ENCODE measurements around the gene FAM13B.
"Not testable (repeated sequence)": the region's sequence is repeated elsewhere in the genome, so short reads cannot be mapped to it uniquely, and the experiment has no call there.

Gene FAM13B

GRCh38 chr5:138025285-138025684 lies 7.6 kb downstream of the FAM13B start:
- TF ChIP-seq ZNF274 (IDR thresholded peaks at IDR 0.05; ENCODE audit: low read depth, low read length), result no peak
- no peak overlapping the region for H3K4me3 ChIP-seq (ENCODE audit: low read length)

- H3K4me3 ChIP-seq (ENCODE audit: low read length), result no peak overlapping the region
- TF ChIP-seq ZNF274 (IDR thresholded peaks at IDR 0.05; ENCODE audit: low read depth, low read length), result no peak
Measured at GRCh38 chr5:138024117-138024516, 8.8 kb downstream of the FAM13B start.

GRCh38 chr5:138022912-138023311 lies 10.0 kb downstream of the FAM13B start:
- H3K4me3 ChIP-seq (ENCODE audit: low read length), result no peak overlapping the region; the same call in 1 of the 2 replicates
- TF ChIP-seq ZNF274 (IDR thresholded peaks at IDR 0.05; ENCODE audit: low read depth, low read length), result no peak

- TF ChIP-seq ZNF274 (IDR thresholded peaks at IDR 0.05; ENCODE audit: low read depth, low read length), result no peak
- no peak overlapping the region for H3K4me3 ChIP-seq (ENCODE audit: low read length)
Measured at GRCh38 chr5:138021771-138022170, 11.1 kb downstream of the FAM13B start.

GRCh38 chr5:138018849-138019248 lies 14.0 kb downstream of the FAM13B start:
- no peak overlapping the region for H3K4me3 ChIP-seq (ENCODE audit: low read length)
- TF ChIP-seq ZNF274 (IDR thresholded peaks at IDR 0.05; ENCODE audit: low read depth, low read length), result no peak

- no peak overlapping the region for H3K4me3 ChIP-seq (ENCODE audit: low read length)
- TF ChIP-seq ZNF274 (IDR thresholded peaks at IDR 0.05; ENCODE audit: low read depth, low read length), result no peak
Measured at GRCh38 chr5:138015916-138016315, 17.0 kb downstream of the FAM13B start.

- no peak for TF ChIP-seq ZNF274 (IDR thresholded peaks at IDR 0.05; ENCODE audit: low read depth, low read length)
Measured at GRCh38 chr5:138011991-138012390, 20.9 kb downstream of the FAM13B start.

GRCh38 chr5:138000102-138000723 lies 32.7 kb downstream of the FAM13B start:
- TF ChIP-seq ZNF274 (IDR thresholded peaks at IDR 0.05; ENCODE audit: low read depth, low read length), result no peak
- H3K4me3 ChIP-seq (ENCODE audit: low read length), result no peak overlapping the region

More at GRCh38 chr5:138011991-138012390, 20.9 kb downstream of the FAM13B start:
- H3K4me3 ChIP-seq (ENCODE audit: low read length), result no peak overlapping the region

GRCh38 chr5:137997726-137998213 lies 35.1 kb downstream of the FAM13B start:
- no peak overlapping the region for H3K4me3 ChIP-seq (ENCODE audit: low read length)
- no peak for TF ChIP-seq ZNF274 (IDR thresholded peaks at IDR 0.05; ENCODE audit: low read depth, low read length)

GRCh38 chr5:137995749-137996128 lies 37.1 kb downstream of the FAM13B start:
- no peak overlapping the region for H3K4me3 ChIP-seq (ENCODE audit: low read length)
- TF ChIP-seq ZNF274 (IDR thresholded peaks at IDR 0.05; ENCODE audit: low read depth, low read length), result no peak

- TF ChIP-seq ZNF274 (IDR thresholded peaks at IDR 0.05; ENCODE audit: low read depth, low read length), result no peak
- no peak overlapping the region for H3K4me3 ChIP-seq (ENCODE audit: low read length)
Measured at GRCh38 chr5:137995077-137995748, 37.7 kb downstream of the FAM13B start.

- H3K4me3 ChIP-seq (ENCODE audit: low read length), result no peak overlapping the region
- TF ChIP-seq ZNF274 (IDR thresholded peaks at IDR 0.05; ENCODE audit: low read depth, low read length), result no peak
Measured at GRCh38 chr5:137994556-137994955, 38.3 kb downstream of the FAM13B start.

- no peak for TF ChIP-seq ZNF274 (IDR thresholded peaks at IDR 0.05; ENCODE audit: low read depth, low read length)
- H3K4me3 ChIP-seq (ENCODE audit: low read length), result no peak overlapping the region
Measured at GRCh38 chr5:137989419-137989818, 43.5 kb downstream of the FAM13B start.

GRCh38 chr5:137975208-137975607 lies 57.7 kb downstream of the FAM13B start:
- TF ChIP-seq ZNF274 (IDR thresholded peaks at IDR 0.05; ENCODE audit: low read depth, low read length), result no peak
- H3K4me3 ChIP-seq (ENCODE audit: low read length), result no peak overlapping the region

- H3K4me3 ChIP-seq (ENCODE audit: low read length), result not testable (repeated sequence)
Measured at GRCh38 chr5:137970384-137970783, 62.5 kb downstream of the FAM13B start.

Data from GM08714 (cell line).